ENCODE measurements around the gene ARHGAP6. TPM values are rescaled to one million over a fixed set of nuclear protein-coding genes. Genes with fewer than 3 reads are reported as not detected.

ARHGAP6 gene
- total and polyA plus RNA-seq, 9 of the 15 experiments (the other 6 are each of a cell fraction or from before 2014, with no cell fraction given): 12.5 to 63.6 (median 41.8) TPM

DNA sequence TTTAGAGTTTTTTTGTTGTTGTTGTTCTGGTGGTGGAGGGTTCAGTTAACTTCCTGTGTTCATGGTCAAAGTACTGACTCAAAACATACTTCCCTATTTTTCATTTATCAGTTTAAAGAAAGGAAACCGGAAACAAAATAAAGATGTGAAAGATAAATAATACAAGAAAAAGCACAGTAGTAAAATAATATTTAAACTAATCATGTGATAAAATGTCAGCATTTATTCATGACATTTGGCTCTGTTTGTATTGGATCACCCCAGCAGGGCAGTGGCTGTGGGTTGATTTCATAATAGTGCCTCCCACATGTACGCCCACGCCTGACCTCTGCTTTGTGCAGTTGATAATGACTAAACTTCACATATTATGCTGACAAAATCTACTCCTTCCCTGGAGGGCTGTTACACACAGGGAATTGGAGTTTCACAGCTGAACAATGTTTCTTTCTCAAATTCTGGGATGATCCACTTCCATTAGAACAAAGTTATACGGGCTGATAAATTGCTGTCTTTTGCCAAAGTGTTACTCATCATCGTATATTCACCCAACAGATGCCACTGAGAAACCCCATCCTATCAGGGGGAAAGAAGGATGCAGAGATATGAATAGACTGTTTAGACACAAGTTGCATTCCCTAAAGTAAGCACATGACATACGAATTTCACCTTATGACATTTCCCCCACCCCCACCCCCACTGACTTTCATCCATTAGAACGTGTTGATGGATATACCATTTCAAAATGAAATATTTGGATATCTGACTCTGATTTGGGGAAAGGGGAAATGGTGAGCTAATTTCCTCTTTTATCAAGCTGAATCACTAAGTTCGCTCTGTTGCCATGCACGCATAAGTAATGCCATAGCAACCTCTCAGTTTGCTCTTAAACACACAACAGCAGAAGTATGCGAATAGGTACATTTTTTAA lies 324.2 kb downstream of the ARHGAP6 start (continued):
- TF ChIP-seq HSF4 (CRISPR knock-in tag; IDR thresholded peaks at IDR 0.05; ENCODE audit: borderline replicate concordance) (no peak), ZNF699 (CRISPR knock-in tag; IDR thresholded peaks at IDR 0.05; ENCODE audit: insufficient replicate concordance) (no peak), TBP (optimal IDR thresholded peaks at IDR 0.05; ENCODE audit: low read depth, low read length) (no peak), ZNF212 (CRISPR knock-in tag; IDR thresholded peaks at IDR 0.05) (no peak), ZNF408 (CRISPR knock-in tag; IDR thresholded peaks at IDR 0.05; ENCODE audit: low read depth) (no peak), TSC22D4 (tag; IDR thresholded peaks at IDR 0.05) (no peak), ZNF75A (CRISPR knock-in tag; IDR thresholded peaks at IDR 0.05) (no peak), CBX3 (IDR thresholded peaks at IDR 0.05; ENCODE audit: borderline replicate concordance in 1 of 2, low read length in 2 of 2) (peak in 1 of 2 experiments; percentile 58; a peak in 1 of 3 replicates), ZNF165 (CRISPR knock-in tag; IDR thresholded peaks at IDR 0.05; ENCODE audit: borderline replicate concordance) (no peak), ZNF507 (tag; conservative IDR thresholded peaks at IDR 0.05) (no peak), FOXM1 (IDR thresholded peaks at IDR 0.05; ENCODE audit: low read depth) (no peak), FOXM1 (CRISPR knock-in tag; IDR thresholded peaks at IDR 0.05; ENCODE audit: low read depth) (no peak), ZFPM2 (CRISPR knock-in tag; IDR thresholded peaks at IDR 0.05) (no peak), ETV1 (tag; conservative IDR thresholded peaks at IDR 0.05; ENCODE audit: low read depth) (0 out of 2 replicates have a peak, but pooled peaks have one; percentile 16), NCOA4 (IDR thresholded peaks at IDR 0.05; ENCODE audit: partially characterized antibody) (no peak), SLC30A9 (CRISPR knock-in tag; IDR thresholded peaks at IDR 0.05) (no peak), NFYB (IDR thresholded peaks at IDR 0.05; ENCODE audit: extremely low read depth, insufficient read length) (no peak)
- TF ChIP-seq, protein P1, sequence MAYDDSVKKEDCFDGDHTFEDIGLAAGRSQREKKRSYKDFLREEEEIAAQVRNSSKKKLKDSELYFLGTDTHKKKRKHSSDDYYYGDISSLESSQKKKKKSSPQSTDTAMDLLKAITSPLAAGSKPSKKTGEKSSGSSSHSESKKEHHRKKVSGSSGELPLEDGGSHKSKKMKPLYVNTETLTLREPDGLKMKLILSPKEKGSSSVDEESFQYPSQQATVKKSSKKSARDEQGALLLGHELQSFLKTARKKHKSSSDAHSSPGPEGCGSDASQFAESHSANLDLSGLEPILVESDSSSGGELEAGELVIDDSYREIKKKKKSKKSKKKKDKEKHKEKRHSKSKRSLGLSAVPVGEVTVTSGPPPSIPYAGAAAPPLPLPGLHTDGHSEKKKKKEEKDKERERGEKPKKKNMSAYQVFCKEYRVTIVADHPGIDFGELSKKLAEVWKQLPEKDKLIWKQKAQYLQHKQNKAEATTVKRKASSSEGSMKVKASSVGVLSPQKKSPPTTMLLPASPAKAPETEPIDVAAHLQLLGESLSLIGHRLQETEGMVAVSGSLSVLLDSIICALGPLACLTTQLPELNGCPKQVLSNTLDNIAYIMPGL (CRISPR knock-in tag; IDR thresholded peaks at IDR 0.05): no peak
- TF ChIP-seq, protein P2, sequence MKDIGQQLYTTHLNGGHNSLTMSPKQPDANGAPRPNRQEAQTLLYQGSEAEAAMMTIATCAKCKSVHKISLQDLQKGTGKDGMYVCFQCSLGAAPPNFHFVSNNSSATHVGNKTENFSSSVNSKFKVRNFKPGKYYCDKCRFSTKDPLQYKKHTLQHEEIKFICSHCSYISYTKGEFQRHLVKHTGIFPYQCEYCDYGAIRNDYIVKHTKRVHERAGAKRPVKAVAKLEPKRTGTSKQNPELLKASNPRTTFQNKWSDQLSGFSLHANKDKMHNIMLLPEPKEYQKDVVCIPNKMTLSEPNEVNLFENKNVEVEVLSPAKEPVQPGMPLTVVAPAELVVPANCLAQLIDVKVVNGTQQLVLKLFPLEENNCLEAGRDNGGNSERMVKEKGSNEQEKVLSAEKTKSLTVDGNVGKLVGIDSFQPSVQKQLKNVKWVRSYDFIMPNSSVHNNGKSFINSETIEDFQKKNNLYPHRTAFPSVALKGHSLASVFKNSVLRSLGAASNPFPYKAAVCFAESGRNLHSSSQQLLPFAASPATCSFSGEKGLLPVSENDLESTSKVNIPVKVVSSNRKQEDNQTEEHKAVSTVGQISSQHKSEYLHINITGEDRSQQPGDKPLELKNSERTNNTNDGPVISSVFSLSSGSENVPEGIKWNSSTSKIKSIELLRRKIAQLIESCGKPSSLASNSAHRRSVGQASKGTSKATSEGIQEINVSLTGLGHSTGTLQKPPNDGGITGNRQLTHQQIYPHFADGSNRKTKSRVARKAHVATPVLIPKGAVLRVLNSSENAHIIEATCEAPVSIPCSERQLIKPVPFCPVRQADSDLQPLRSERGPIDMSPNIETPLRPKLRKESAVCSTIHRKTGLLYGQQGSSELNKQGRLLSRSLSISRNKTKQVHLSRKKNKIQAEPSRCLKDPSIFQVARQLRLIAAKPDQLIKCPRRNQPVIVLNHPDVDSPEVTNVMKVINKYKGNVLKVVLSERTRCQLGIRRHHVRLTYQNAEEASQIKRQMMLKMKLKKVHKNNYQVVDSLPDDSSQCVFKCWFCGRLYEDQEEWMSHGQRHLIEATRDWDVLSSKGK (CRISPR knock-in tag; IDR thresholded peaks at IDR 0.05): no peak
- TF ChIP-seq, protein P3, sequence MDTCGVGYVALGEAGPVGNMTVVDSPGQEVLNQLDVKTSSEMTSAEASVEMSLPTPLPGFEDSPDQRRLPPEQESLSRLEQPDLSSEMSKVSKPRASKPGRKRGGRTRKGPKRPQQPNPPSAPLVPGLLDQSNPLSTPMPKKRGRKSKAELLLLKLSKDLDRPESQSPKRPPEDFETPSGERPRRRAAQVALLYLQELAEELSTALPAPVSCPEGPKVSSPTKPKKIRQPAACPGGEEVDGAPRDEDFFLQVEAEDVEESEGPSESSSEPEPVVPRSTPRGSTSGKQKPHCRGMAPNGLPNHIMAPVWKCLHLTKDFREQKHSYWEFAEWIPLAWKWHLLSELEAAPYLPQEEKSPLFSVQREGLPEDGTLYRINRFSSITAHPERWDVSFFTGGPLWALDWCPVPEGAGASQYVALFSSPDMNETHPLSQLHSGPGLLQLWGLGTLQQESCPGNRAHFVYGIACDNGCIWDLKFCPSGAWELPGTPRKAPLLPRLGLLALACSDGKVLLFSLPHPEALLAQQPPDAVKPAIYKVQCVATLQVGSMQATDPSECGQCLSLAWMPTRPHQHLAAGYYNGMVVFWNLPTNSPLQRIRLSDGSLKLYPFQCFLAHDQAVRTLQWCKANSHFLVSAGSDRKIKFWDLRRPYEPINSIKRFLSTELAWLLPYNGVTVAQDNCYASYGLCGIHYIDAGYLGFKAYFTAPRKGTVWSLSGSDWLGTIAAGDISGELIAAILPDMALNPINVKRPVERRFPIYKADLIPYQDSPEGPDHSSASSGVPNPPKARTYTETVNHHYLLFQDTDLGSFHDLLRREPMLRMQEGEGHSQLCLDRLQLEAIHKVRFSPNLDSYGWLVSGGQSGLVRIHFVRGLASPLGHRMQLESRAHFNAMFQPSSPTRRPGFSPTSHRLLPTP (IDR thresholded peaks at IDR 0.05; ENCODE audit: borderline replicate concordance, extremely low read depth, insufficient read length): no peak
